H1 (cell line): ENCODE data around the gene COL6A1. TPM values are rescaled to one million over a fixed set of nuclear protein-coding genes. Genes with fewer than 3 reads are reported as not detected.

Experiments used
- CTCF ChIA-PET: fragments of 300-600 bp; sonication (Branson Sonifier 250); formaldehyde crosslinking; loops from one replicate; lab custom pipeline; 2021; ENCODE audit not compliant: partially characterized antibody; lab: Charles Lee
- POLR2A ChIA-PET: fragments of 300-600 bp; sonication (Branson Sonifier 250); formaldehyde crosslinking; loops from one replicate; lab custom pipeline; 2021; ENCODE audit warnings: inconsistent platforms; ENCODE audit not compliant: partially characterized antibody; lab: Charles Lee
- DNase-seq, 2 experiments: peaks; one replicate each; pipeline versions ENCODE4 v3.0.0 to v3.0.0-alpha.2; 2010 to 2022; ENCODE audit warnings: low spot score in 2 of 2, low read depth in 1 of 2, mixed read lengths in 1 of 2
- FAIRE-seq: peaks from 2 replicates; lab custom pipeline; 2011; peaks lifted over from hg19 to GRCh38; lab: Jason Lieb, UNC
- H2AFZ ChIP-seq: 2 replicates; pipeline ENCODE4 v1.8.1; 2012; ENCODE audit warnings: low read length, inconsistent platforms
- H2AK5ac ChIP-seq: 2 replicates; pipeline ENCODE4 v1.6.1; 2013; ENCODE audit warnings: low read depth, low read length
- H2BK120ac ChIP-seq: replicated peaks from 2 replicates; pipeline ENCODE3; 2013; ENCODE audit warnings: low read depth, low read length, inconsistent platforms
- H2BK12ac ChIP-seq: 2 replicates; pipeline ENCODE4 v1.6.1; 2013; ENCODE audit warnings: low read depth, low read length
- H2BK15ac ChIP-seq: 2 replicates; pipeline ENCODE4 v1.6.1; 2013; ENCODE audit warnings: low read length
- H2BK20ac ChIP-seq: 2 replicates; pipeline ENCODE4 v1.6.1; 2013; ENCODE audit warnings: low read length
- H2BK5ac ChIP-seq: 2 replicates; pipeline ENCODE4 v1.6.1; 2013; ENCODE audit warnings: low read depth, low read length
- H3K14ac ChIP-seq: 2 replicates; pipeline ENCODE4 v1.6.1; 2013; ENCODE audit warnings: inconsistent platforms; ENCODE audit not compliant: insufficient read length
- H3K18ac ChIP-seq: 2 replicates; pipeline ENCODE4 v1.6.1; 2013; ENCODE audit warnings: low read length; ENCODE audit errors: extremely low read depth
- H3K23ac ChIP-seq: 2 replicates; pipeline ENCODE4 v1.6.1; 2013; ENCODE audit warnings: inconsistent platforms; ENCODE audit not compliant: insufficient read length
- H3K23me2 ChIP-seq: 2 replicates; pipeline ENCODE4 v1.6.1; 2013; ENCODE audit warnings: low read depth, low read length
- H3K27ac ChIP-seq: 2 replicates; pipeline ENCODE4 v1.6.1; 2011; ENCODE audit warnings: low read depth, low read length, inconsistent platforms
- H3K27me3 ChIP-seq, 4 experiments: replicated peaks in 1 of 4; 1 replicate in 1 of 4; 2 replicates in 3 of 4; pipeline versions ENCODE4 v1.6.1 to v1.8.1; 2011 to 2013; ENCODE audit warnings: low read length in 3 of 4, mild to moderate bottlenecking in 3 of 4, inconsistent platforms in 2 of 4, mixed read lengths in 2 of 4, moderate library complexity in 1 of 4; ENCODE audit not compliant: control insufficient read depth in 3 of 4, insufficient read depth in 3 of 4; ENCODE audit errors: extremely low read depth in 1 of 4
- H3K36me3 ChIP-seq, 4 experiments: 2 replicates each; pipeline versions ENCODE4 v1.6.1 to v1.8.1; 2011 to 2013; ENCODE audit warnings: mild to moderate bottlenecking in 4 of 4, low read length in 3 of 4, moderate library complexity in 2 of 4, control low read depth in 1 of 4, inconsistent platforms in 1 of 4; ENCODE audit not compliant: insufficient read depth in 4 of 4, control insufficient read depth in 2 of 4
- H3K4ac ChIP-seq: replicated peaks from 2 replicates; pipeline ENCODE3; 2013; ENCODE audit warnings: low read length, low read depth, mixed read lengths, inconsistent platforms; ENCODE audit not compliant: insufficient read length
- H3K4me1 ChIP-seq, 4 experiments: replicated peaks in 1 of 4; 1 replicate in 1 of 4; 2 replicates in 3 of 4; pipeline versions ENCODE4 v1.6.1 to v1.8.1; 2011 to 2013; ENCODE audit warnings: low read length in 3 of 4, inconsistent platforms in 2 of 4, mixed read lengths in 1 of 4; ENCODE audit not compliant: insufficient read depth in 4 of 4, control insufficient read depth in 3 of 4
- H3K4me2 ChIP-seq, 2 experiments: 2 replicates each; pipeline versions ENCODE4 v1.6.1 to v1.8.1; 2011 to 2013; ENCODE audit warnings: low read depth in 2 of 2, low read length in 2 of 2, control low read depth in 1 of 2, inconsistent platforms in 1 of 2, mild to moderate bottlenecking in 1 of 2; ENCODE audit not compliant: insufficient read depth in 1 of 2
- H3K4me3 ChIP-seq, 4 experiments: fragments of 200-600, 300-600 bp in 1 of 4; sonication (generic), shearing (Covaris generic), sonication (Bioruptor Twin) in 1 of 4; 2 replicates each; pipeline versions ENCODE4 v1.5.1 to v1.8.1; 2011 to 2016; ENCODE audit warnings: low read length in 4 of 4, low read depth in 3 of 4, control low read depth in 2 of 4, inconsistent platforms in 2 of 4, mild to moderate bottlenecking in 2 of 4, mixed read lengths in 1 of 4, moderate library complexity in 1 of 4; ENCODE audit not compliant: insufficient read depth in 2 of 4; ENCODE audit errors: extremely low read depth in 1 of 4
- H3K56ac ChIP-seq: replicated peaks from 2 replicates; pipeline ENCODE3; 2013; ENCODE audit warnings: low read depth, mild to moderate bottlenecking, mixed read lengths, low read length, inconsistent platforms; ENCODE audit not compliant: insufficient read length
- H3K79me1 ChIP-seq: 2 replicates; pipeline ENCODE4 v1.6.1; 2013; ENCODE audit warnings: low read depth, low read length, control low read depth
- H3K79me2 ChIP-seq, 2 experiments: 2 replicates each; pipeline versions ENCODE4 v1.6.1 to v1.8.1; 2012 to 2013; ENCODE audit warnings: low read length in 2 of 2, mild to moderate bottlenecking in 2 of 2, inconsistent platforms in 1 of 2; ENCODE audit not compliant: insufficient read depth in 2 of 2, control insufficient read depth in 1 of 2
- H3K9ac ChIP-seq, 4 experiments: replicated peaks in 1 of 4; 1 replicate in 1 of 4; 2 replicates in 3 of 4; pipeline versions ENCODE4 v1.6.1 to v1.8.1; 2011 to 2013; ENCODE audit warnings: low read depth in 3 of 4, low read length in 3 of 4, control low read depth in 2 of 4, mild to moderate bottlenecking in 2 of 4, moderate library complexity in 2 of 4, inconsistent platforms in 1 of 4; ENCODE audit errors: extremely low read depth in 1 of 4
- H3K9me3 ChIP-seq, 2 experiments: 2 replicates each; pipeline versions ENCODE4 v1.6.1 to v1.8.1; 2012 to 2013; ENCODE audit warnings: mild to moderate bottlenecking in 2 of 2, moderate library complexity in 2 of 2, control low read depth in 1 of 2, inconsistent platforms in 1 of 2, low read depth in 1 of 2, low read length in 1 of 2, mixed read lengths in 1 of 2; ENCODE audit not compliant: insufficient read depth in 2 of 2
- H4K20me1 ChIP-seq, 2 experiments: replicated peaks in 1 of 2; 2 replicates each; pipeline versions ENCODE3 to v1.8.1; 2011 to 2013; ENCODE audit warnings: inconsistent platforms in 2 of 2, low read length in 2 of 2, mild to moderate bottlenecking in 1 of 2; ENCODE audit not compliant: insufficient read depth in 2 of 2, control insufficient read depth in 1 of 2
- H4K5ac ChIP-seq: 2 replicates; pipeline ENCODE4 v1.6.1; 2013; ENCODE audit warnings: low read length, low read depth, mixed read lengths, inconsistent platforms; ENCODE audit not compliant: insufficient read length
- H4K8ac ChIP-seq: 2 replicates; pipeline ENCODE4 v1.8.0; 2013; ENCODE audit warnings: mild to moderate bottlenecking, moderate library complexity, low read length, inconsistent platforms; ENCODE audit not compliant: insufficient read depth; ENCODE audit errors: extremely low read depth
- H4K91ac ChIP-seq: replicated peaks from 2 replicates; pipeline ENCODE3; 2013; ENCODE audit warnings: low read length, mixed read lengths, inconsistent platforms; ENCODE audit not compliant: insufficient read length
- RAD21 ChIP-seq, 2 experiments: IDR thresholded peaks in 1 of 2; conservative IDR thresholded peaks in 1 of 2; 2 replicates each; pipeline ENCODE4 v1.6.1; 2011; ENCODE audit warnings: low read depth in 2 of 2, low read length in 2 of 2, improper control_type of control experiment in 1 of 2, inconsistent platforms in 1 of 2, mild to moderate bottlenecking in 1 of 2, moderate library complexity in 1 of 2
- SP1 ChIP-seq: IDR thresholded peaks from 2 replicates; pipeline ENCODE4 v1.6.1; 2011; ENCODE audit warnings: low read depth, low read length
- WGBS, 2 experiments: shearing (Covaris generic) in 1 of 2; methylation state at CpG; one replicate each; pipeline versions ENCODE4 v1.1.6 to v1.1.7; 2013 to 2015; ENCODE audit warnings: low lambda C conversion rate in 2 of 2, mixed read lengths in 2 of 2, inconsistent platforms in 1 of 2, low coverage in 1 of 2, missing lambda C conversion rate in 1 of 2; ENCODE audit not compliant: insufficient replicate concordance in 2 of 2, insufficient coverage in 1 of 2, insufficient read length in 1 of 2; ENCODE audit errors: extremely low coverage in 1 of 2, missing lambda C conversion rate in 1 of 2; 5-methylcytosine and 5-hydroxymethylcytosine counted together
- polyA plus RNA-seq, 7 experiments: library from polyadenylated mRNA; depleted of rRNA in 3 of 7; stranded (reverse) in 5 of 7; unstranded in 2 of 7; fragments of >200 nt in 5 of 7; fragments of 200-250 nt in 2 of 7; gene quantifications; 1 replicate in 5 of 7; 2 replicates in 1 of 7; 4 replicates in 1 of 7; pipeline versions ENCODE4 v1.2.1 to v1.2.3, GENCODE V29; 2011 to 2013; ENCODE audit warnings: missing spikeins in 2 of 7, mixed read lengths in 2 of 7
- total RNA-seq: library from RNA; stranded (reverse); fragmentation: NEBNext Ultra II Directional; extraction: Animal tissue kit (Norgen Biotek cat#: 25700); gene quantifications from 2 replicates; pipeline ENCODE4 v1.2.1, GENCODE V29; 2021
- TF ChIP-seq, protein P1 (sequence below), 3 experiments: IDR thresholded peaks; 1 replicate in 2 of 3; 2 replicates in 1 of 3; pipeline versions ENCODE4 v1.5.1 to v1.6.1; 2011; ENCODE audit warnings: low read length in 3 of 3, mild to moderate bottlenecking in 3 of 3, inconsistent platforms in 2 of 3, low read depth in 1 of 3, moderate library complexity in 1 of 3; ENCODE audit not compliant: insufficient read depth in 1 of 3; ENCODE audit errors: control extremely low read depth in 1 of 3

COL6A1 gene
- total and polyA plus RNA-seq, 2 of the 8 experiments (the other 6 are each of a cell fraction or from before 2014, with no cell fraction given) = 100 to 115 TPM

DNA sequence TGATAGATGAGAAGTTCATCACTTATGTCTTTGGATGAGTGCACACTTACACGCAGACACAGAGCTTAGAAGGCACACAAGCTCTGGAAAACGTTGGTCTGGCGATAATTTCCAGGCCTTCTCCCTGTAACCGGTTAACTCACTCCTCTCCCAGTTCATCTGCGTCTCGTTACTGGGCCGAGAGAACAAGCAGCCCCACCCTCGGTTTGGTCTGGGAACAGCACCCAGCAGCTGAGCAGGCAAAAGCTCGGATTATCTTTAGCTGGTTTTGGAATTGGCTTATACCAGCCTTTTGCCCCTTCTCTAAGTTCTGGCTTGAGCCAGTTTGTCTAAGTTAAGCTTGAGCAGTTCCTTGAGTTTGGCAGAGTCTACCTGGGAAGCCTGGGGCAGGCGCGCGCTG is 27.3 kb upstream of the COL6A1 start:
- no peak overlapping the region for H3K18ac ChIP-seq
- peaks cover under 1 to 12% of the 10 kb centered on the region in 2 experiments; a peak in 2 of 4 replicates for H3K9me3 ChIP-seq
- no peak overlapping the region for H2BK15ac ChIP-seq
- no peaks in the 10 kb centered on the region for H3K79me1 ChIP-seq
- no peak overlapping the region for H4K91ac ChIP-seq
- H3K4me3 ChIP-seq = no peak overlapping the region
- H3K27ac ChIP-seq = no peak overlapping the region
- no peak overlapping the region for H2BK120ac ChIP-seq
- 67% methylated on average over 12 of the region's 12 CpGs; no CpG with 5 or more reads in 1 of the 2 experiments for WGBS, 2 experiments
- POLR2A ChIA-PET = no interaction called here
- no peak overlapping the region for H3K56ac ChIP-seq
- H3K4ac ChIP-seq = no peak overlapping the region
- no peak overlapping the region for H2BK5ac ChIP-seq
- H3K14ac ChIP-seq = no peak overlapping the region
- H2BK12ac ChIP-seq = peak overlapping the region; percentile 29; the same call in 1 of the 2 replicates
- no peaks in the 10 kb centered on the region; a peak in 1 of 7 replicates for H3K4me1 ChIP-seq
- CTCF ChIA-PET = interaction anchor here (0.8 to 3.0 kb wide), 15 partner anchors 10 to 204 kb away, joined by 3 to 20 read pairs (median 3); no protein-coding TSS in a partner anchor
- H4K5ac ChIP-seq = no peak overlapping the region
- no peaks in the 10 kb centered on the region for H4K20me1 ChIP-seq
- H2AFZ ChIP-seq = no peak overlapping the region
- H3K36me3 ChIP-seq = no peaks in the 10 kb centered on the region
- H3K4me2 ChIP-seq = no peak overlapping the region
- TF ChIP-seq, protein P1, sequence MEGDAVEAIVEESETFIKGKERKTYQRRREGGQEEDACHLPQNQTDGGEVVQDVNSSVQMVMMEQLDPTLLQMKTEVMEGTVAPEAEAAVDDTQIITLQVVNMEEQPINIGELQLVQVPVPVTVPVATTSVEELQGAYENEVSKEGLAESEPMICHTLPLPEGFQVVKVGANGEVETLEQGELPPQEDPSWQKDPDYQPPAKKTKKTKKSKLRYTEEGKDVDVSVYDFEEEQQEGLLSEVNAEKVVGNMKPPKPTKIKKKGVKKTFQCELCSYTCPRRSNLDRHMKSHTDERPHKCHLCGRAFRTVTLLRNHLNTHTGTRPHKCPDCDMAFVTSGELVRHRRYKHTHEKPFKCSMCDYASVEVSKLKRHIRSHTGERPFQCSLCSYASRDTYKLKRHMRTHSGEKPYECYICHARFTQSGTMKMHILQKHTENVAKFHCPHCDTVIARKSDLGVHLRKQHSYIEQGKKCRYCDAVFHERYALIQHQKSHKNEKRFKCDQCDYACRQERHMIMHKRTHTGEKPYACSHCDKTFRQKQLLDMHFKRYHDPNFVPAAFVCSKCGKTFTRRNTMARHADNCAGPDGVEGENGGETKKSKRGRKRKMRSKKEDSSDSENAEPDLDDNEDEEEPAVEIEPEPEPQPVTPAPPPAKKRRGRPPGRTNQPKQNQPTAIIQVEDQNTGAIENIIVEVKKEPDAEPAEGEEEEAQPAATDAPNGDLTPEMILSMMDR (IDR thresholded peaks at IDR 0.05; ENCODE audit: control extremely low read depth in 1 of 3, insufficient read depth in 1 of 3, low read depth in 1 of 3, low read length in 3 of 3) = peak; percentile 15 to 47 (median 31); a peak in 2 of 4 replicates
- TF ChIP-seq RAD21 (IDR thresholded peaks at IDR 0.05 in 1 of 2, conservative IDR thresholded peaks at IDR 0.05 in 1 of 2; ENCODE audit: low read depth in 2 of 2, low read length in 2 of 2) (peak; percentile 24 to 39; a peak in 3 of 4 replicates), SP1 (no peak)
- FAIRE-seq = no peak
- no peaks in the 10 kb centered on the region for H3K79me2 ChIP-seq
- H3K23me2 ChIP-seq = no peaks in the 10 kb centered on the region
- no peak for DNase-seq
- no peak overlapping the region for H2BK20ac ChIP-seq
- H3K27me3 ChIP-seq = no peaks in the 10 kb centered on the region
- no peak overlapping the region; a peak in 1 of 7 replicates for H3K9ac ChIP-seq
- H3K23ac ChIP-seq = no peak overlapping the region
- H2AK5ac ChIP-seq = no peak overlapping the region
- peak overlapping the region; percentile 7; the same call in 1 of the 2 replicates for H4K8ac ChIP-seq
